Transverse colon (tissue), 4 donors: Measurements from ENCODE around the gene ACOT11. TPM values are rescaled to one million over a fixed set of nuclear protein-coding genes. Genes with fewer than 3 reads are reported as not detected.

Experiments used
- DNase-seq: peaks from one replicate; pipeline ENCODE4 v3.0.0-alpha.2; 2019
- H3K27ac ChIP-seq, 4 donors: fragments of 200-600 bp; sonication (generic); 2 replicates each; pipeline ENCODE4 v1.5.1; 2016 to 2018; ENCODE audit warnings: inconsistent platforms in 4 of 4
- H3K27me3 ChIP-seq: fragments of 200-600 bp; sonication (generic); 2 replicates; pipeline ENCODE4 v1.5.1; 2017; ENCODE audit warnings: inconsistent platforms
- H3K36me3 ChIP-seq, 4 donors: fragments of 200-600 bp; sonication (generic); 2 replicates each; pipeline ENCODE4 v1.5.1; 2017 to 2019; ENCODE audit warnings: inconsistent platforms in 4 of 4
- H3K4me1 ChIP-seq, 4 donors: fragments of 200-600 bp; sonication (generic); 2 replicates each; pipeline ENCODE4 v1.5.1; 2017 to 2020; ENCODE audit warnings: inconsistent platforms in 4 of 4
- H3K4me3 ChIP-seq, 4 donors: fragments of 200-600 bp; sonication (generic); 1 replicate in 1 of 4; 2 replicates in 3 of 4; pipeline versions ENCODE4 v1.5.1 to v1.6.1; 2017 to 2019; ENCODE audit warnings: inconsistent platforms in 4 of 4
- H3K9me3 ChIP-seq, 2 donors: fragments of 200-600 bp; sonication (generic); 2 replicates each; pipeline ENCODE4 v1.5.1; 2017 to 2019; ENCODE audit warnings: inconsistent platforms in 2 of 2
- EP300 ChIP-seq: sonication (generic); formaldehyde crosslinking; IDR thresholded peaks from one replicate; pipeline ENCODE4 v1.6.1; 2017; ENCODE audit warnings: antibody characterized with exemption, low read depth
- POLR2A ChIP-seq: fragments of 450-650 bp; IDR thresholded peaks from one replicate; pipeline ENCODE4 v1.6.1; 2016; ENCODE audit warnings: antibody characterized with exemption, mild to moderate bottlenecking, moderate library complexity
- POLR2AphosphoS5 ChIP-seq, 3 donors: sonication (generic); formaldehyde crosslinking; IDR thresholded peaks; one replicate each; pipeline ENCODE4 v1.6.1; 2016; ENCODE audit warnings: antibody characterized with exemption in 3 of 3
- WGBS, 2 donors: methylation state at CpG; one replicate each; pipeline ENCODE4 v1.1.5; 2018; ENCODE audit warnings: low coverage in 1 of 2; 5-methylcytosine and 5-hydroxymethylcytosine counted together
- in situ Hi-C, 4 donors: fragments of 200-750 bp; cut with MboI; loops; one replicate each; pipeline versions ENCODE4 v1.15.0 to v1.15.1; 2017; ENCODE audit warnings: low sequenced_read_pairs in 3 of 4, low pct_ligation_motif_present in 1 of 4, low pct_unique_long_range_greater_than_20kb in 1 of 4
- intact Hi-C: fragments of 100-400 bp; cut with DNase I; formaldehyde crosslinking; loops from one replicate; pipeline ENCODE4 v1.15.1; 2023; ENCODE audit warnings: low total_unique reads
- total RNA-seq, 4 donors: library from RNA; depleted of rRNA; stranded (reverse); fragments of >200 nt; gene quantifications; one replicate each; pipeline ENCODE4 v1.1.0, GENCODE V29; 2016
- TF ChIP-seq, protein P1 (sequence below), 5 experiments: fragments of 200-600 bp in 3 of 5; fragments of 450-650 bp in 2 of 5; sonication (generic) in 3 of 5; IDR thresholded peaks; 1 replicate in 2 of 5; 2 replicates in 3 of 5; pipeline ENCODE4 v1.5.1; 2016 to 2017; ENCODE audit warnings: antibody characterized with exemption in 5 of 5, inconsistent platforms in 3 of 5, mild to moderate bottlenecking in 2 of 5, moderate library complexity in 1 of 5

The ACOT11 gene
- total RNA-seq, 4 donors from 2014 or later: 70.6 to 79.7 (median 75.3) TPM

DNA sequence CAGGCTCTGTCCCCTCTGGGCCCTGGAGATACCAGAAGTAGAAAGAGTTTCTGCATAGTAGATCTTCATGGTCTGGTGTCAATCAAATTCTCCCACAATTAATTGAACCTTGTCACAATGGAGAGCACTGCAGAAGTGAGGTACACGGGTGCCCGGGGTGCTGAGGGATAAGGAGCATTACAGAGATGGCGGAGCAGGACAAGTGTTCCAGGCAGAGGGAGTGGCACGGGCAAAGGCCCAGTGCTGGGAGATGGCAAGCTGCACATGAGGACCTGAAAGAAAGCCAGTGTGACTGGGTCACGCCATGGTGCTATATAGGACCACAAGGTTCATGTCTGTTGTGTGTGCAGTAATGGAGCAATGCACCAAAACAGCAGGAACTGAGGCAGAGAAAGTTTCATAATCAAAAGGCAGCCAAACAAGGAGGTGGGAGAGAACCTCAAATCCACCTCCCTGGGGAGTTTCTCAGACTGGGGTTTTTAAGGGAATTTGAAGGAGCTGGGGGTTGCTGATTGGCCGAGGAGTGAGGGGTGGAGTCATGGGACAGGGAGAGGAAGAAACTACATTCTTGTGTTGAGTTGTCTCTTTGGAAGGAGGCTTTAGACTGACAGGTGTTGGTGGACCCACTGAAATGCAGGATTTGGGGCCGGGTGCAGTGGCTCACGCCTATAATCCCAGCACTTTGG, 27.7 kb downstream of the ACOT11 start:
- no peak for DNase-seq
- no peak overlapping the region for H3K27ac ChIP-seq
- no peak for TF ChIP-seq POLR2A

DNA sequence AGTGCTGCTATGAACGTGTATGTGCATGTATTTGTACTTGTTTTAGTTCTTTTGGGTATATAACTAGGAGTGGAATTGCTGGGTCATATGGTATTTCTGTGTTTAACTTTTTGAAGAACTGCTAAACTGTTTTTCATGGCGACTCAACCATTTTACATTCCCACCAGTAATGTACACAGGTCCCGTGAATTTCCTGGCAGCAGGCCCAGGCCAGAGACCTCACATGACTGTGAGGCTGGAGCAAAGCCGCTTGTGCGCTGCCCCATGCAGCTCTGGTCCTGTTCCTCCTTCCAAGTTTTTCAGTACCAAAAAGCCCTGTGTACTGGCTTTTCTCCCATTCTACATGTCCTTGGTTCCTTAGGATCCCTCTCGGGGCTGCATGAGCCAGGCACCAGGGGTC, 29.6 kb downstream of the ACOT11 start:
- Histone ChIP-seq H3K36me3 (no peaks in the 10 kb centered on the region), H3K4me3 (no peak overlapping the region), H3K9me3 (no peaks in the 10 kb centered on the region), H3K27me3 (no peaks in the 10 kb centered on the region), H3K27ac (peak overlapping the region; percentile 42 to 65 (median 44)), H3K4me1 (peaks cover 16 to 38% (median 19%) of the 10 kb centered on the region in 4 donors)
- WGBS, 2 donors: 33 to 42% methylated on average over 6 of the region's 6 CpGs
- intact Hi-C loops (no loop called here), in situ Hi-C loops (no loop called here)
- TF ChIP-seq, protein P1, sequence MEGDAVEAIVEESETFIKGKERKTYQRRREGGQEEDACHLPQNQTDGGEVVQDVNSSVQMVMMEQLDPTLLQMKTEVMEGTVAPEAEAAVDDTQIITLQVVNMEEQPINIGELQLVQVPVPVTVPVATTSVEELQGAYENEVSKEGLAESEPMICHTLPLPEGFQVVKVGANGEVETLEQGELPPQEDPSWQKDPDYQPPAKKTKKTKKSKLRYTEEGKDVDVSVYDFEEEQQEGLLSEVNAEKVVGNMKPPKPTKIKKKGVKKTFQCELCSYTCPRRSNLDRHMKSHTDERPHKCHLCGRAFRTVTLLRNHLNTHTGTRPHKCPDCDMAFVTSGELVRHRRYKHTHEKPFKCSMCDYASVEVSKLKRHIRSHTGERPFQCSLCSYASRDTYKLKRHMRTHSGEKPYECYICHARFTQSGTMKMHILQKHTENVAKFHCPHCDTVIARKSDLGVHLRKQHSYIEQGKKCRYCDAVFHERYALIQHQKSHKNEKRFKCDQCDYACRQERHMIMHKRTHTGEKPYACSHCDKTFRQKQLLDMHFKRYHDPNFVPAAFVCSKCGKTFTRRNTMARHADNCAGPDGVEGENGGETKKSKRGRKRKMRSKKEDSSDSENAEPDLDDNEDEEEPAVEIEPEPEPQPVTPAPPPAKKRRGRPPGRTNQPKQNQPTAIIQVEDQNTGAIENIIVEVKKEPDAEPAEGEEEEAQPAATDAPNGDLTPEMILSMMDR (IDR thresholded peaks at IDR 0.05): no peak
- TF ChIP-seq EP300 (no peak), POLR2AphosphoS5 (IDR thresholded peaks at IDR 0.05) (no peak), POLR2A (no peak)
- peak; percentile 72 for DNase-seq

More for the DNA sequence above, 27.7 kb downstream of the ACOT11 start:
- Histone ChIP-seq H3K4me3 (no peak overlapping the region), H3K27me3 (no peaks in the 10 kb centered on the region), H3K4me1 (peaks cover 9 to 35% (median 12%) of the 10 kb centered on the region in 4 donors), H3K9me3 (no peaks in the 10 kb centered on the region), H3K36me3 (no peaks in the 10 kb centered on the region)
- in situ Hi-C loops (no loop called here), intact Hi-C loops (no loop called here)
- WGBS, 2 donors: 88% methylated on average over 2 to 8 of the region's 8 CpGs

- DNase-seq: no peak
- WGBS, 2 donors: 67 to 71% methylated on average over 2 to 4 of the region's 4 CpGs
- H3K27ac ChIP-seq: peak overlapping the region; percentile 11 to 87 (median 51)
- TF ChIP-seq POLR2AphosphoS5 (IDR thresholded peaks at IDR 0.05): no peak
- no peak for TF ChIP-seq EP300
- TF ChIP-seq POLR2A: no peak
- TF ChIP-seq, protein P1 (IDR thresholded peaks at IDR 0.05): no peak
- no peaks in the 10 kb centered on the region for H3K27me3 ChIP-seq
- intact Hi-C loops: no loop called here
- H3K36me3 ChIP-seq: no peaks in the 10 kb centered on the region
- in situ Hi-C loops: no loop called here
- H3K4me1 ChIP-seq: peaks cover 16 to 38% (median 19%) of the 10 kb centered on the region in 4 donors
- no peak overlapping the region for H3K4me3 ChIP-seq
- H3K9me3 ChIP-seq: no peaks in the 10 kb centered on the region
Observed at GRCh38 chr1:54579337-54579781, 31.3 kb downstream of the ACOT11 start.

GRCh38 chr1:54580856-54581550, 33.0 kb downstream of the ACOT11 start:
- TF ChIP-seq EP300 (no peak), POLR2A (no peak), POLR2AphosphoS5 (IDR thresholded peaks at IDR 0.05) (no peak)
- TF ChIP-seq, protein P1 (IDR thresholded peaks at IDR 0.05): no peak
- H3K4me3 ChIP-seq: no peak overlapping the region
- no peak for DNase-seq
- in situ Hi-C loops: no loop called here
- H3K4me1 ChIP-seq: peaks cover 16 to 38% (median 19%) of the 10 kb centered on the region in 4 donors
- 70 to 89% methylated on average over 5 to 11 of the region's 11 CpGs for WGBS, 2 donors
- H3K36me3 ChIP-seq: no peaks in the 10 kb centered on the region
- no peaks in the 10 kb centered on the region for H3K27me3 ChIP-seq
- H3K9me3 ChIP-seq: no peaks in the 10 kb centered on the region
- peak overlapping the region; percentile 64 to 87 (median 73) for H3K27ac ChIP-seq
- intact Hi-C loops: loop anchor here (5.0 kb wide), 2 partner anchors 34 to 319 kb away; partner anchors contain the start of gene ACOT11
